Measurements from ENCODE around the gene GTF3C5. TPM values are rescaled to one million over a fixed set of nuclear protein-coding genes. Genes with fewer than 3 reads are reported as not detected.
"Not testable (repeated sequence)": the region's sequence is repeated elsewhere in the genome, so short reads cannot be mapped to it uniquely, and the experiment has no call there.

Gene GTF3C5
- polyA plus RNA-seq, 1 of the 3 experiments (the other 2 are of a cell fraction), result 57.3 TPM

- Histone ChIP-seq H3F3A (replicated peaks; ENCODE audit: insufficient read depth) (peaks cover 14% of the 10 kb centered on the region), H3K27ac (ENCODE audit: low read depth in 2 of 2, low read length in 1 of 2) (no peak overlapping the region), H2AFZ (ENCODE audit: low read depth) (no peak overlapping the region), H3K4me1 (ENCODE audit: control insufficient read depth in 1 of 2, insufficient read depth in 2 of 2, low read depth in 1 of 2, low read length in 1 of 2) (peaks cover 0 to 14% of the 10 kb centered on the region in 2 experiments; a peak in 2 of 4 replicates), H3K36me3 (replicated peaks in 1 of 2; ENCODE audit: control insufficient read depth in 1 of 2, insufficient read depth in 2 of 2, low read length in 1 of 2) (no peaks in the 10 kb centered on the region), H3K79me2 (ENCODE audit: insufficient read depth) (no peaks in the 10 kb centered on the region), H4K20me1 (ENCODE audit: insufficient read depth) (no peaks in the 10 kb centered on the region), H3K27me3 (ENCODE audit: insufficient read depth) (no peaks in the 10 kb centered on the region), H3K9me2 (no peaks in the 10 kb centered on the region), H3K9ac (no peak overlapping the region), H3K4me3 (ENCODE audit: low read depth in 2 of 2, low read length in 1 of 2) (no peak overlapping the region), H3K9me3 (no peaks in the 10 kb centered on the region), H3K4me2 (no peak overlapping the region)
- 77% methylated on average over 9 of the region's 33 CpGs for WGBS (ENCODE audit: low lambda C conversion rate)
- DNase-seq, result peak; percentile 12
- no peak for TF ChIP-seq TCF12 (IDR thresholded peaks at IDR 0.05)
- TF ChIP-seq SIN3A (IDR thresholded peaks at IDR 0.05; ENCODE audit: borderline replicate concordance, low read depth, low read length), result no peak
- ChIA-PET CTCF (interaction anchor here (0.9 kb wide), 1 partner anchor 73 kb away, joined by 4 read pairs; no protein-coding TSS in a partner anchor), POLR2A (no interaction called here)
Measured at GRCh38 chr9:133071484-133072150, 40.8 kb downstream of the GTF3C5 start.

DNA sequence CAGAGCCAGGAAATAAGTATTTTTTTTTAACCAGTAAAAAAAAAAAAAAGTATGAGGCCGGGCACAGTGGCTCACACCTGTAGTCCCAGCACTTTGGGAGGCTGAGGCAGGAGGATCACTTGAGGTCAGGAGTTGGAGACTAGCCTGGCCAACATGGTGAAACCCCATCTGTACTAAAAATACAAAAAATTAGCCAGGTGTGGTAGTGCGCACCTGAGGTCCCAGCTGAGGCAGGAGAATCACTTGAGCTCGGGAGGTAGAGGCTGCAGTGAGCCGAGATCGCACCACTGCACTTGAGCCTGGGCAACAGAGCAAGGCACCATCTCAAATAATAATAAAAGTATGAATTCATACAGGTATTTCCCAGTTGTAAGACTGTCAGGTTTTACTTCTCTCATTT is 41.4 kb downstream of the GTF3C5 start:
- H3K9me2 ChIP-seq; H3K4me3 ChIP-seq (ENCODE audit: low read depth in 2 of 2, low read length in 1 of 2); H2AFZ ChIP-seq (ENCODE audit: low read depth); POLR2A ChIA-PET; H3K4me2 ChIP-seq; H3K27ac ChIP-seq (ENCODE audit: low read depth in 2 of 2, low read length in 1 of 2); DNase-seq; H3K9ac ChIP-seq; H3K27me3 ChIP-seq (ENCODE audit: insufficient read depth); H3K79me2 ChIP-seq (ENCODE audit: insufficient read depth); H3K36me3 ChIP-seq (replicated peaks in 1 of 2; ENCODE audit: control insufficient read depth in 1 of 2, insufficient read depth in 2 of 2, low read length in 1 of 2); H4K20me1 ChIP-seq (ENCODE audit: insufficient read depth); H3K9me3 ChIP-seq: not testable (repeated sequence)
- CTCF ChIA-PET, result interaction anchor here (0.9 kb wide), 1 partner anchor 72 kb away, joined by 4 read pairs; no protein-coding TSS in a partner anchor
- WGBS (ENCODE audit: low lambda C conversion rate), result 96% methylated on average over 5 of the region's 5 CpGs
- H3K4me1 ChIP-seq (ENCODE audit: control insufficient read depth in 1 of 2, insufficient read depth in 2 of 2, low read depth in 1 of 2, low read length in 1 of 2), result peaks cover 0 to 16% of the 10 kb centered on the region in 2 experiments; a peak in 2 of 4 replicates
- peaks cover 14% of the 10 kb centered on the region for H3F3A ChIP-seq (replicated peaks; ENCODE audit: insufficient read depth)

GRCh38 chr9:133073086-133074014 is 42.6 kb downstream of the GTF3C5 start:
- Histone ChIP-seq H3K9ac (no peak overlapping the region), H3K79me2 (ENCODE audit: insufficient read depth) (no peaks in the 10 kb centered on the region), H4K20me1 (ENCODE audit: insufficient read depth) (no peaks in the 10 kb centered on the region), H2AFZ (ENCODE audit: low read depth) (no peak overlapping the region), H3K36me3 (replicated peaks in 1 of 2; ENCODE audit: control insufficient read depth in 1 of 2, insufficient read depth in 2 of 2, low read length in 1 of 2) (no peaks in the 10 kb centered on the region), H3K9me3 (no peaks in the 10 kb centered on the region), H3K27ac (ENCODE audit: low read depth in 2 of 2, low read length in 1 of 2) (no peak overlapping the region), H3K4me1 (ENCODE audit: control insufficient read depth in 1 of 2, insufficient read depth in 2 of 2, low read depth in 1 of 2, low read length in 1 of 2) (peaks cover 0 to 16% of the 10 kb centered on the region in 2 experiments; a peak in 2 of 4 replicates), H3F3A (replicated peaks; ENCODE audit: insufficient read depth) (peaks cover 14% of the 10 kb centered on the region), H3K27me3 (ENCODE audit: insufficient read depth) (no peaks in the 10 kb centered on the region), H3K4me2 (no peak overlapping the region), H3K9me2 (no peaks in the 10 kb centered on the region), H3K4me3 (ENCODE audit: low read depth in 2 of 2, low read length in 1 of 2) (no peak overlapping the region)
- CTCF ChIA-PET, result interaction anchor here (0.7 to 0.8 kb wide), 4 partner anchors 29 to 113 kb away, joined by 3 read pairs; no protein-coding TSS in a partner anchor
- POLR2A ChIA-PET, result no interaction called here
- DNase-seq, result no peak
- WGBS (ENCODE audit: low lambda C conversion rate), result 92% methylated on average over 12 of the region's 12 CpGs
- TF ChIP-seq MEF2A (IDR thresholded peaks at IDR 0.05; ENCODE audit: borderline replicate concordance, low read depth) (no peak), CHD2 (IDR thresholded peaks at IDR 0.05; ENCODE audit: low read length, partially characterized antibody) (no peak), JUND (IDR thresholded peaks at IDR 0.05) (no peak), SMC3 (IDR thresholded peaks at IDR 0.05; ENCODE audit: low read depth, low read length) (no peak), NFIC (IDR thresholded peaks at IDR 0.05; ENCODE audit: borderline replicate concordance) (no peak), REST (IDR thresholded peaks at IDR 0.05; ENCODE audit: low read depth, low read length) (no peak), IRF3 (IDR thresholded peaks at IDR 0.05; ENCODE audit: low read depth, low read length) (no peak), MXI1 (IDR thresholded peaks at IDR 0.05; ENCODE audit: low read depth, low read length) (no peak), SIN3A (IDR thresholded peaks at IDR 0.05; ENCODE audit: borderline replicate concordance, low read depth, low read length) (no peak)
- TF ChIP-seq, protein P1, sequence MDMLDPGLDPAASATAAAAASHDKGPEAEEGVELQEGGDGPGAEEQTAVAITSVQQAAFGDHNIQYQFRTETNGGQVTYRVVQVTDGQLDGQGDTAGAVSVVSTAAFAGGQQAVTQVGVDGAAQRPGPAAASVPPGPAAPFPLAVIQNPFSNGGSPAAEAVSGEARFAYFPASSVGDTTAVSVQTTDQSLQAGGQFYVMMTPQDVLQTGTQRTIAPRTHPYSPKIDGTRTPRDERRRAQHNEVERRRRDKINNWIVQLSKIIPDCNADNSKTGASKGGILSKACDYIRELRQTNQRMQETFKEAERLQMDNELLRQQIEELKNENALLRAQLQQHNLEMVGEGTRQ (IDR thresholded peaks at IDR 0.05; ENCODE audit: borderline replicate concordance, low read depth, low read length), result no peak

Data from SK-N-SH (cell line).